Measurements from ENCODE around the gene PALM3.
"Not testable (repeated sequence)": the region's sequence is repeated elsewhere in the genome, so short reads cannot be mapped to it uniquely, and the experiment has no call there.

The PALM3 gene

DNA sequence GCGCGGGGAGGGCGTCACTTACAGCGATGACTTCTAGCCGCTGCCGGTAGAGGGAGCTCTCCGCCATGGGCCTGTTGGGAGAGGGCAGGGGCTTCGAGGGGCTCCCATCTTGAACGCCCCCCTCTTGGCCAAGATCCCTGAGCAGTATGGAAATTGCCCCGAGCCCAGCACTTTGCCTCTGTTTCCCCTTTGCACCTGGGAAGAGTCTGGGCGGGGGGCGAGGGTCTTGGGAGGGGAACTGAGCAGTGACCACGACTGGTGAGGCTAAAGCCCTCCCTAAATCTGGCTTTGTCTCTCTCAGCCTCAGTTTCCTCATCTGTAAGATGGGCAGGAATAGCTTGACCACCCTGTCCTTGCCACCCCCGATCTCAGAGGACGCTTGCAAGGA is 2.8 kb downstream of the PALM3 start:
- peak; percentile 43 to 50 for DNase-seq

DNA sequence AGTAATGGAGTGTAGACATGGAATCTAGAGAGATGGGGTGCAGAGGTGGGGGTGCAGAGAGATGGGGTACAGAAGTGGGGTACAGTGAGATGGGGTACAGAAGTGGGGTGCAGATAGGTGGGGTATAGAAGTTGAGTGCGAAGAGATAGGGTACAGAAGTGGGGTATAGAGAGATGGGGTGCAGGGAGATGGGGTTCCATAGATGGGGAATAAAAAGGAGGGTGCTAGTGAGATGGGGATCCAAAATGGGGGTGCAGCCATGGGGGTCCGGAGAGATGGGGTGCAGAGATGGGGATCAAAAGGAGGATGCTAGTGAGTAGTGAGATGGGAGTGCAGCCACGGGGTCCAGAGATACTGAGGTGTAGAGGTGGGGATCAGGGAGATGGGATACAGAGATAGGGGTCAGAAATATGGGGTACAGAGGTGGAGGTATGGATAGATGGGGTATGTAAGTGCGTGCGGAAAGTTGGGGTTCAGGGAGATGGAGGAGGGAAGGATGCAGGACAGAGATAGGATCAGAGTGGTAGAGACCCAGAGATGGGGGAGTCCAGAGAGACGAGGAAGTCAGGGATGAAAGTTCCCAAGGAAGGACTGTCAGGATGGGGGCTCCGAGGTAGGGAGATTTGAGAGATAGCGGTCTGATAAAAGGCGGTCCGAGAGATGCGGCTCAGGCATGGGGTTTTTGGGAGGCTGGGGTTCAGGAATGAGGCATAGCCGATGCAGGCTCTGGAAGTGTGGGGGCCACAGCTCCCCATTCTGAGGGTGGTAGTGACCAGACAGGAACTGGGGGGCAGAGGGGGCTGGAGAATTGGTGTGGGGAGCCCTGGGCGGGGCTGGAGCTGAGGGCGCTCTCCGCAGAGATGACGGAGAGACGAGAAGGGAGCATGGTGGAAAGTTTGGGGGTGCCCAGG is 3.4 kb downstream of the PALM3 start:
- DNase-seq: no peak

DNA sequence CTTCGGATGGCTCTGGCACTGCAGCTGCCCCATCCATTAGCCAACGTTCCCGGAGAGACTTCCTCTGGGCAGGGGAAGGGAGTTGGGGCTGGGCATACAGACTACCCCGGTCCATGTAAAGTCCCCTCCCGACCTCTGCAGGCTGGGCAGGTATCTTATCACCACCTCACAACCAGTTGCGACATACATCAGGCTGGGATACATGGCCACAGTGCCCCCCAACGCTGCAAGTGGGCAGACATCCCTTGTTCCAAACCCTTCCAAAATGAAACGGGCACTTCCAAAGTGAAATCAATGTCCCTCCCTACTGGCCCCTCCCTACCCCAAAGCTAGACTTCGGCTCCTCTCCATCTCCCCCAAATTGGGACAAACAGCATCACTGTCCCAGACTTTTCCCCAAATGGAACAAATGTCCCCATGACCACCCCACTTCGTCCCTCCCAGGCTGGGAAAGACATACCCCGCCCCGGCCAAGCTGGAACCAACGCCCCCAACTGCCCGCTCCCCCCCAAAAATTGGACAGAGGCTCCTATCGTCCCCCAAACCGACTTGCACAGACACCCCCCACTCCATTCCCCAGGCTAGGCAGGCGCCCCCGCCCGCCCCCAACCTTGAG is 5.0 kb downstream of the PALM3 start:
- no peak for DNase-seq

DNA sequence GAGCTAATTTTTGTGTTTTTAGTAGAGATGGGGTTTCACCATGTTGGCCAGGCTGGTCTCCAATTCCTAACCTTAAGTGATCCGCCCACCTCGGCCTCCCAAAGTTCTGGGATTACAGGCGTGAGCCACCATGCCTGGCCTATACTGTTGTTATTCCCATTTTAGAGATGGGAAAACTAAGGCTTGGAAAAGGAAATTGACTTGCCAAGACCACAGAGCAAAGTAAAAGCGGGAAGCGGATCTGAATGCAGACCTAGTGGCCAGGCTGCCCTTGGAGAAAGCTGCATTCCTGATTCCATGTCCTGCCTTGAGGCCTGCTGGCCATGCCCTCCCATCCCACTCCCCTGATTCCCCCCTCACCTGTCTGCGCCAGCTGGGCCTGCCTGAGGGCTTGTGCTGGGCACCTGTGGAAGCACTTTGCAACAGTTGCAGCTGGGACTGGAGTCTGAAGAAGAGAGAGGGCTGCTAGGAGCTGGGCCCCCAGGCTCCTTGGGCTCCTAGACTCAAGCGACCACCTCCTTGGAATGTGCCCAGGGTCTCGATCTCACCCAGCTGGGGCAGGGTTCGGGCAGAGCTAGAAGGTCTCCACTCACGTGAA is 5.7 kb downstream of the PALM3 start:
- no peak for DNase-seq

DNA sequence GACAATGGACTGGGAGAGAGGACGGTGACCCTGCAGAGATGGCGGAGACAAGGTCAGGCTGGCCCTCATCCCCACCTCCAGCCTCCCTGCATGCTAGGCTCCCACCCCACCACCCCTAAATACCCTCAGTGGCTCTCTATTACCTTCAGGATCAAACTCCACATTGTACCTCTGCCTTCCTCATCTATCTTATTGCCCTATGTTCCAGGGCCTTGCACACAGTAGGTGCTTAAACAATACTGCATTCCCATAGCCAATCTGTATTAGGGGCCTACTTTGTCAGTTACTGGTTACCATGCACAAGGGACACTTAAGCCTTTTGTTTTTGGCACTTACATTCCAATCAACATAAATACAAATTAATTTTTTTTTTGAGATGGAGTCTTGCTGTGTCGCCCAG is 6.5 kb downstream of the PALM3 start:
- no peak for DNase-seq

DNA sequence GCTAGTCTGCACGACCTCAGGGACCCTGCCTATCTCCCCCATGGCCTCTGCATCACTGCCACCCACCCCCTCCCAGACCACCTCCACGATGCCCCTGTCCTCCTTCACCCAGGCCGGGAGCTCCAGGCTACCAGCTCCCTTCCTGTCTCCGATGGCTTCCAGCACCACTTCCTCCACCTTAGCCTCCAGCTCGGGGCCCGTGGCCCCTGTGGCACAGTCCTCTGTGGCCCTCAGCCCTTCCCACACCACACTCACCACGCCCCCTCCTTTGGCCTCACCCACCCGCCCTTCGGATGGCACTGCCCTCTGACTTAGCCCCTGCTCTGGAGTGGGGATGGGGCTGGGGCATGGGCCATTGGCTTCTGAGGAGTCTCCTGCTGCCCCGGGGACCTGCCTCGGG is 7.2 kb downstream of the PALM3 start:
- DNase-seq: no peak

DNA sequence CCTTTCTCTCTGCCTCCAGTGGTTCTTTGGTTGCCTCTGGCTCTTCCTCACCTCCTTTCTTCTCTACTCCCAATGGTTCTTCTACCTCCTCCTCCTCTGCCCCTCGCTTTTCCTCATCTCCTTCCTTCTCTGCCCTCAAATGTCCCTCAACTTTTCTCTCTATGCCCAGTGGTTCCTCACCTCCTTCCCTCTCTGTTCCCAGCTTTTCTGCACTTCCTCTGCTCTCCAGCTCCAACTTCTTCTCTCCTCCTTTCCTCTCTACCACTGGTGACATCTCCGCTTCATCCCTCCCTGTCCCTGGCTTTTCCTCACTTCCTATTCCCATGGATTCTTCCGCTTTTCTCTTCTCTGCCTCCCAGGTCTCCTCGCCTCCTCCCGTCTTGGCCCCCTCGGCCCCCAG is 7.8 kb downstream of the PALM3 start:
- no peak for DNase-seq

DNA sequence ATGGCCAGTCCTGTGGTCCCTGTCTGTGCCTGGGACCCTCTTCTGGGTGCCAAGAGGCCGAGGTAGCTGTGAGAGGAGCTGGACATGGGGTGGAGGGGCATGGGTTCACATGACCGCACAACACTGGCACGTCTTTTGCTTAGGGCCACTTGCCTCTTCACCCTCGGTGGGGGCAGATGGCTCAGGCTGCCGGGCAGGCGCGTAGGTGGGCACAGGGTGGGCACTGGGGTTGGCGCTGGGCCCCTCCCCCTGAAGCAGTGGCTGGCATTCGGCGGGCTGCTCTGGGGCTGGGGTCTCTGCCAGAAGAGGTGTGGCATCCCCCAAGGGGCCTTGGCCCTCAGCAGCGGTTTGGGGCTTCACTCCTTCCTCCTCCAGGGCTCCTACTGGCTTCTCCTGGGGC is 8.4 kb downstream of the PALM3 start:
- DNase-seq: no peak

DNA sequence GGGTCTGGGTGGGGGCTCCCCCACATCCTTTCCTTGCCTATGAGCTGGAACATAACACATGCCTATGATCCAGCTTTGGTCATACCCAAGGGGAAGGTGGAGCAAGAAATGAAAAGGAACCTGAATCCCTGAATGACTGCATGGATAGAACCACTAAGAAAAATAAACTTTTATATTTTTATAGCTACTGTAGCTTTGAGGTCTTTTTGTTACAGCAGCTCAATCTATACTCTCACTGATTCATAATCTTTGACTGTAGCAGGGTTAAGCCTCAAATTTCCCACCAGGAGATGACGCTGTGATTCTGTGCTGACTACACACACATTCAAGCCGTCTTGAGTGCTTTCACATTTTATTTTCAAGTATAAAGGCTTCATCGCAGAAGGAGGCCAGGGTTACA is 8.8 kb downstream of the PALM3 start:
- no peak for DNase-seq

DNA sequence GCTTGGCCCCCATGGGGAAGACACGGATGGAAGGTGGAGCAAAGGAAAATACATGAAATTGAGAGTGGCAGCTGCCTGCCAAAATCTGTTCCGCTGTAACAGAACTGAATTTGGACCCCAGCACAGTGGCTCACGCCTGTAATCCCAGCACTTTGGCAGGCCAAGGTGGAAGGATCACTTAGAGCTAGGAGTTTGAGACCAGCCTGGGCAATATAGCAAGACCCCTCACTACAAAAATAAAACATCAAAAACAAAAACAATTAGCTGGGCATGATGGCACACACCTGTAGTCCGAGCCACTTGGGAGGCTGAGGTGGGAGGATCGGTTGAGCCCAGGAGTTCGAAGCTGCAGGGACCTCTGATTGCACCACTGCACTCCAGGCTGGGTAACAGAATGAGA is 9.4 kb downstream of the PALM3 start:
- no peak for DNase-seq

DNA sequence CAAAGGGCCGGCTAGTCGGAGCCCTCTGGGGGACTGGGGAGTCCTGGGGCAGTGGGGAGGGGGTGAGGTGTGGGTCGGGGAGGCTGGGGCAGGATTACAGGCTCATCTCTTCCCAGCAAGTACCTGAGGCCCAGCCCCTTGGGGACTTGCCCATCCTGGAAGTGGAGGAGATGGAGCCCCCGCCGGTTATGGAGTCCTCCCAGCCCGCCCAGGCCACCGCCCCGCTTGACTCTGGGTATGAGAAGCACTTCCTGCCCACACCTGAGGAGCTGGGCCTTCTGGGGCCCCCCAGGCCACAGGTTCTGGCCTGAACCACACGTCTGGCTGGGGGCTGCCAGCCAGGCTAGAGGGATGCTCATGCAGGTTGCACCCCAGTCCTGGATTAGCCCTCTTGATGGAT is 9.9 kb downstream of the PALM3 start:
- DNase-seq: no peak

DNA sequence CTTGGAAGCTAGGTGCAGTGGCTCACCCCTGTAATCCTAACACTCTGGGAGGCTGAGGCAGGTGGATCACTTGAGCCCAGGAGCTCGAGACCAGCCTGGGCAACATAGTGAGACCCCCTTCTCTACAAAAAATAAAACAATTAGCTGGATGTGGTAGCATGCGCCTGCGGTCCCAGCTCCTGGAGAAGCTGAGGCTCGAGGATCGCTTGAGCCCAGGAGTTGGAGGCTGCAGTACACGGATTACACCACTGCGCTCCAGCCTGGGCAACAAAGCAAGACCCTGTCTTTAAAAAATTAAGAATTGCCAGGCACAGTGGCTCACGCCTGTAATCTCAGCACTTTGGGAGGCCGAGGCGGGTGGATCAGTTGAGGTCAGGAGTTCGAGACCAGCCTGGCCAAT is 10.9 kb downstream of the PALM3 start:
- not testable (repeated sequence) for DNase-seq

DNA sequence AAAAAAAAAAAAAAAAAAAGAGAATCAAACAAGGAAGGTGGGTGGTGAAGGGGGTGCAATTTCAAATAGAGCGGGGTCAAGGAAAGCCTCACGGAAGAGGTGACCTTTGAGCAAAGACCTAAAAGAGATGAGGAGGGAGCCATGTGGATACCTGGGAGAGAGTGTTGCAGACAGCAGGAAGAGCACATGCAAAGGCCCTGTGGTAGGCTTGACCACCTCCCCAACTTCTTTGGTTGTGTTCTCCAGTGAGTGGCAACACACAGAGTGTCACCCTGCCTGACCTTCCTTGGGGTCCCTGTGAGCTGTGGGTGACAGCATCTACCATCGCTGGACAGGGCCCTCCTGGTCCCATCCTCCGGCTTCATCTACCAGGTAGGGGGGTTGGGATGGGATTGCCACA is 11.4 kb downstream of the PALM3 start:
- no peak for DNase-seq

DNA sequence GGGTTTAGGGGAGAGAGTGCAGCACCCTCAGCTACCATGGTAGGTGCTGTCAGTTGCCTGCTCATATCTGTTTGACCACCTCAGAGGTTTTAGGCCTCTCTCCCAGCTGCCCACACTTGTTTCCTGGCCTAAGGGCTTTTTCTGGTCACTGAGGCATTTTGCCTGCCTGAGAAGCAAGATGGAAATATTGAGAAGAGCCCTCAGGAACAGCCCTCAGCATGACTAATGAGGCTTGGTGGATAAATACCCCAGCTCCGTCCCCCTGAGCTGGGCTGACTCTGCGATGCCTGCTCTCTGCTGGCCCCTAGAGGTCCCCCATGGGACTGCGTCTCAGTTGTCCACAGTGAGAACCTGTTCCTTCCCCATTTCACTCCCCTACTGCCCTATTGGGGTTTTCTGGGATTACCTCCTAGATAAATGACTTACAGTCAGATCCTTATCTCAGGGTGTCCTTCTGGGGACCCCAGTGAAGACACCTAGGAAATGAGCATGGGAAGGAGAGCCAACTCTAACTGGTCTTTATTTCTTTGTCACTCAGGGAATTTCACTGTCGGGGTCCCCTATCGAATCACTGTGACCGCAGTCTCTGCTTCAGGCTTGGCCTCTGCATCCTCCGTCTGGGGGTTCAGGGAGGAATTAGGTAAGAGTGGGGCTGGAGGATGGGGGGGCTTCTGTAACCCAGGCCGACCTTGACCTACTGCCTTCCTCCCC is 13.3 kb downstream of the PALM3 start:
- peak; percentile 77 to 80 for DNase-seq

DNA sequence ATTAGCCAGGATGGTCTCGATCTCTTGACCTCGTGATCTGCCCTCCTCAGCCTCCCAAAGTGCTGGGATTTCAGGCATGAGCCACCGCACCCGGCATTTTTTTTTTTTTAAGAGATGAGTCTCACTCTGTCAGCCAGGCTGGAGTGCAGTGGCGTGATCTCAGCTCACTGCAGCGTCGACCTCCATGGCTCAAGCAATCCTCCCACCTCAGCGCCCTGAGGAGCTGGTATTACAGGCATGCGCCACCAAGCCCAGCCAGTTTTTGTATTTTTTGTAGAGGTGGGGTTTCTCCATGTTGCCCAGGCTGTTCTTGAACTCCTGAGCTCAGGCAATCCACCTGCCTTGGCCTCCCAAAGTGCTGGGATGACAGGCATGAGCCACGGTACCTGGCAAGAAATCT is 14.0 kb downstream of the PALM3 start:
- DNase-seq: not testable (repeated sequence)

DNA sequence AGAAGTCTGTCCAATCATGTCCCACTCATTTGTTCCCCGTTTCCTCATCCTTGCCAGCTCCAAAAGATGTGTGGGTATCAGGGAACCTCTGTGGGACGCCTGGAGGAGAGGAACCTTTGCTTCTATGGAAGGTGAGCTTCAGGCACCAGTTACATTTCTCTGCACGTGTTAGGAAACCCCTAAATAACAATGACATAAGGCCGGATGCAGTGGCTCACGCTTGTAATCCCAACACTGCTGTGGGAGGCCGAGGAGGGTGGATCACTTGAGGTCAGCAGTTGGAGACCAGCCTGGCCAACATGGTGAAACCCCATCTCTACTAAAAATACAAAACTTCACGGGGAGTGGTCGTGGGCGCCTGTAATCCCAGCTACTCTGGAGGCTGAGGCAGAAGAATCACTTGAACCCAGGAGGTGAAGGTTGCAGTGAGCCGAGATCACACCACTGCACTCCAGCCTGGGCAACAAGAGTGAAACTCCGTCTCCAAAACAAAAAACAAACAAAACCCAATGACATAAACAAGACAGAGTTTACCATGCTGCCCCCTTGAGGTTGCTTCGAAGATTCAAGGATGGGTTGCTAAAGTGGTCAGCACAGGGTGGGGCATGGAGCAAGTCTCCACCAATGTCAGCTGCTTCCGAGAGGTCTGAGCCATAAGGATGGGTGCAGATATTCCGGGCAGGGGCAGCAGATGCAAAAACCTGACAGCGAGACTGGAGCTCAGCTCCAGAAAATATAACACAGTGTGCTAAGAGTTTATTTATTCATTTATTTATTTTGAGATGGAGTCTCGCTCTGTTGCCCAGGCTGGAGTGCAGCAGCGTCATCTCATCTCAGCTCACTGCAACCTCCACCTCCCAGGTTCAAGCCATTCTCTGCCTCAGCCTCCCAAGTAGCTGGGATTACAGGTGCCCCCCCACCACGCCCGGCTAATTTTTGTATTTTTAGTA is 18.9 kb downstream of the PALM3 start:
- peak in 1 of 2 experiments; percentile 19 for DNase-seq

DNA sequence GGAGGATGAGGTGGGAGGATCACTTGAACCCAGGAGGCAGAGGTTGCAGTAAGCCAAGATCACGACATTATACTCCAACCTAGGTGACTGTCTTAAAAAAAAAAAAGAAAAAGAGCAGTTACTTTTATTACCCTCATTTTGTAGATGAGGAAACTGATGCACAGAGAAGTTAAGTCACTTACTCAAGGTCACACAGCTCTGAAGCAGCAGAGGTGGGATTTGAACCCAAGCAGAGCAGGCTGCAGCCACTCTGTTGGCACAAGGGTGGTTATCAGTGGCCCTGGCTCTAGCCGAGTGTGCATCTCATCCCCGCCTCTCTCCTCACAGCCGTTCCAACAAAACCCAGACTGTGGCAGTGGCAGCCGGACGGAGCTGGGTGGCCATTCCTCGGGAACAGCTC is 22.7 kb downstream of the PALM3 start:
- DNase-seq: no peak

DNA sequence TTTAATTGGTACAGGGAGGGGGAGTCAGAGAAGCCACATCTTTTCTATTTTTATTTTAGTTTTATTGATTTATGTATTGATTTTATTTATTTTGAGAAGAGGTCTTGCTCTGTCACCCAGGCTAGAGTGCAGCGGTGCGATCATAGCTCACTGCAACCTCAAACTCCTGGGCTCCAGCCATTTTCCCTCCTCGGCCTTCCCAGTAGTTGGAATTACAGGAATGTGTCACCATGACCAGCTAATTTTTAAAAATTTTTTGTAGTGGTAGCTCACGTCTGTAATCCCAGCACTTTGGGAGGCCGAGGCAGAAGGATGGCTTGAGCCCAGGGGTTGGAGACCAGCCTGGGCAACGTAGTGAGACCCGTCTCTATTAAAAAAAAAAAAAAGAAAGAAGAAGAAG is 26.2 kb downstream of the PALM3 start:
- no peak for DNase-seq

DNA sequence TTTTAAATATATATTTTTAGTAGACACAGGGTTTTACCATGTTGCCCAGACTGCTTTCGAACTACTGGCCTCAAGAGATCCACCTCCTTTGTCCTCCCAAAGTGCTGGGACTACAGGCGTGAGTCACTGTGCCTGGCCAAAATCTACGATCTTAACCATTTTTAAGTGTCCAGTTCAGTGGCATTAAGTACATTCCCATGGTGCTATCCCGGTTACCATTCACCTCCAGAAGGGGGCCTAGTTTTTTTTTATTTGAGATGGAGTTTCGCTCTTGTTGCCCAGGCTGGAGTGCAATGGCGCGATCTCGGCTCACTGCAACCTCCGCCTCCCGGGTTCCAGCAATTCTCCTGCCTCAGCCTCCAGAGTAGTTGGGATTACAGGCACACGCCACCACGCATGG is 26.7 kb downstream of the PALM3 start:
- not testable (repeated sequence) for DNase-seq

DNA sequence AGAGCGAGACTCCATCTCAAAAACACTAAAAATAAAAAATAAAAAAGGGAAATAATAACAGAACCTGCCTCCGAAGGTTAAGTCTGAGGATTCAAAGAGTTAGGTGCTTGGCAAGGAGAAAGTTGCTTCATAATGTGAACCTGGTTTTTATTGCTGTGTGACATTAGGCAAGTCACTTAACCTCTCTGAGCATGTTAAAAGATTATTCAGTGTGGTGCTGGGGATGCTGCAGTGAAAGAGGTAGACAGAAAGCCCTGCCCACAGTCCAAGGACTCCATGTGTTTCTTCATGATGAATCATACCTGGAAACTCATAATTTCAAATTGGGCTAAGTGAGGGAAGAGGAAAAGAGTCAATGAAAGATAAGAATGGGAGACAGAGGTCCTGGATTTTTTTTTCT is 27.9 kb downstream of the PALM3 start:
- DNase-seq: no peak

DNA sequence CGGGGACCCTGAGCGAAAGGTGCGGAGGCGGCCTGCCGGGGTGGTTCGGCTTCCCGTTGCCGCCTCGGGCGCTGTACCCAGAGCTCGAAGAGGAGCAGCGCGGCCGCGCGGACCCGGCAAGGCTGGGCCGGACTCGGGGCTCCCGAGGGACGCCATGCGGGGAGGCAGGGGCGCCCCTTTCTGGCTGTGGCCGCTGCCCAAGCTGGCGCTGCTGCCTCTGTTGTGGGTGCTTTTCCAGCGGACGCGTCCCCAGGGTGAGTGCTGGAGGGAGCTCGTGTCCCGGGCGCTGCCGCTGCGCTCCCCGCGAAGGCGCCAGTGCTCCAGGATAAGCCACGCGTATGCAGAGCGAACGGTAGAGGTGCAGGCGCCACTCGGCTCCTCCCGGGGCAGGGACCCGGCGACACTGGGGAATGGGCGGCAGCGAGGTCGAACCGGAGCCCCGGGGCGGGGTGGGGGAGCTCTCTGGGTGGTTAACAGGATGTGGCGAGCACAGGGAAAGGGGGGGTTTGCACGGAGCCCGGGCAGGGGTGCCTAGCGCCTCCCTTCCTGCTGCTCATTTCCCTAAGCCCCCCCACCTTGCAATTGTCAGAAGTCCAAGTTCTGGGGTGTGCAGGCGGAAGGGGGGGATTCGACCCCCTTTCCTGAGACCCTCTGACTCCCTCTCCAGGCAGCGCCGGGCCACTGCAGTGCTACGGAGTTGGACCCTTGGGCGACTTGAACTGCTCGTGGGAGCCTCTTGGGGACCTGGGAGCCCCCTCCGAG is 30.0 kb downstream of the PALM3 start, which contains the start of gene IL27RA:
Gene IL27RA, plus strand, starts transcription at position 44 of the 762 bp plus-strand sequence. Its CDS starts 111 bp downstream, at position 155.
- DNase-seq: peak; percentile 60 to 66
